Measurements from ENCODE around the gene TRAPPC2L.

TRAPPC2L gene

GRCh38 chr16:88862968-88863367, 6.0 kb downstream of the TRAPPC2L start:
- FAIRE-seq: no peak

GRCh38 chr16:88863426-88863825, 6.5 kb downstream of the TRAPPC2L start:
- FAIRE-seq: no peak

GRCh38 chr16:88864099-88864498, 7.2 kb downstream of the TRAPPC2L start:
- no peak for FAIRE-seq

GRCh38 chr16:88864521-88864920, 7.6 kb downstream of the TRAPPC2L start:
- FAIRE-seq: no peak

- FAIRE-seq: no peak
These were observed 8.4 kb downstream of the TRAPPC2L start for GRCh38 chr16:88865310-88865709.

GRCh38 chr16:88865742-88866141, 8.8 kb downstream of the TRAPPC2L start:
- FAIRE-seq: no peak

- no peak for FAIRE-seq
These were observed 9.4 kb downstream of the TRAPPC2L start, which contains the start of gene PABPN1L for GRCh38 chr16:88866151-88866920. PABPN1L (minus strand) TSS chr16:88866660; CDS start chr16:88866606, 54 bp downstream.

GRCh38 chr16:88867581-88868246, 10.8 kb downstream of the TRAPPC2L start:
- FAIRE-seq: no peak

- no peak for FAIRE-seq
These were observed 12.2 kb downstream of the TRAPPC2L start for GRCh38 chr16:88868974-88869672.

GRCh38 chr16:88869673-88869980, 12.7 kb downstream of the TRAPPC2L start:
- no peak for FAIRE-seq

- no peak for FAIRE-seq
These were observed 13.9 kb downstream of the TRAPPC2L start for GRCh38 chr16:88870608-88871348.

GRCh38 chr16:88871349-88871702, 14.4 kb downstream of the TRAPPC2L start:
- no peak for FAIRE-seq

- FAIRE-seq: no peak
These were observed 14.9 kb downstream of the TRAPPC2L start for GRCh38 chr16:88871730-88872416.

- no peak for FAIRE-seq
These were observed 15.9 kb downstream of the TRAPPC2L start for GRCh38 chr16:88872650-88873331.

GRCh38 chr16:88874938-88875599, 18.1 kb downstream of the TRAPPC2L start:
- FAIRE-seq: no peak

GRCh38 chr16:88875703-88876234, 18.8 kb downstream of the TRAPPC2L start:
- FAIRE-seq: no peak

- FAIRE-seq: no peak
These were observed 20.1 kb downstream of the TRAPPC2L start for GRCh38 chr16:88876942-88877526.

- FAIRE-seq: no peak
These were observed 20.8 kb downstream of the TRAPPC2L start for GRCh38 chr16:88877564-88878289.

- FAIRE-seq: no peak
These were observed 21.4 kb downstream of the TRAPPC2L start for GRCh38 chr16:88878356-88878755.

Measured in islet of Langerhans (tissue), 1 donor.